ENCODE measurements around the gene ESRP2.

Gene ESRP2

DNA sequence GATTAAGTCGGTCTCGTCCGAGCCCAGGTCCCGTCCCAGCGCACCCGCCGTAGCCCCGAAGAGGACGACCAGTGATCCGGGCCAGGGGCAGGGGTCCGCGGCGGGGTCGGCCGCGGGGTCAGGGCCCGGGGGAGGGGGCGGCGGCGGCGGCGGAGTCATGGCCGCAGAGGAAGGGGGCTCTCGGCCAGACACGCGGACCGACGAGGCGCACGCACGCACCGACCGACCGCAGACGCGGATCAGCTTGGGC, at the start of gene ESRP2:
Gene ESRP2, minus strand, starts transcription at position 241 of the 250 bp plus-strand sequence. Its CDS starts 82 bp downstream, at position 159.
- TF ChIP-seq, protein P1, sequence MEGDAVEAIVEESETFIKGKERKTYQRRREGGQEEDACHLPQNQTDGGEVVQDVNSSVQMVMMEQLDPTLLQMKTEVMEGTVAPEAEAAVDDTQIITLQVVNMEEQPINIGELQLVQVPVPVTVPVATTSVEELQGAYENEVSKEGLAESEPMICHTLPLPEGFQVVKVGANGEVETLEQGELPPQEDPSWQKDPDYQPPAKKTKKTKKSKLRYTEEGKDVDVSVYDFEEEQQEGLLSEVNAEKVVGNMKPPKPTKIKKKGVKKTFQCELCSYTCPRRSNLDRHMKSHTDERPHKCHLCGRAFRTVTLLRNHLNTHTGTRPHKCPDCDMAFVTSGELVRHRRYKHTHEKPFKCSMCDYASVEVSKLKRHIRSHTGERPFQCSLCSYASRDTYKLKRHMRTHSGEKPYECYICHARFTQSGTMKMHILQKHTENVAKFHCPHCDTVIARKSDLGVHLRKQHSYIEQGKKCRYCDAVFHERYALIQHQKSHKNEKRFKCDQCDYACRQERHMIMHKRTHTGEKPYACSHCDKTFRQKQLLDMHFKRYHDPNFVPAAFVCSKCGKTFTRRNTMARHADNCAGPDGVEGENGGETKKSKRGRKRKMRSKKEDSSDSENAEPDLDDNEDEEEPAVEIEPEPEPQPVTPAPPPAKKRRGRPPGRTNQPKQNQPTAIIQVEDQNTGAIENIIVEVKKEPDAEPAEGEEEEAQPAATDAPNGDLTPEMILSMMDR (conservative IDR thresholded peaks at IDR 0.05): no peak
- H3K27ac ChIP-seq: peak within 1 kb of the TSS; percentile 92

DNA sequence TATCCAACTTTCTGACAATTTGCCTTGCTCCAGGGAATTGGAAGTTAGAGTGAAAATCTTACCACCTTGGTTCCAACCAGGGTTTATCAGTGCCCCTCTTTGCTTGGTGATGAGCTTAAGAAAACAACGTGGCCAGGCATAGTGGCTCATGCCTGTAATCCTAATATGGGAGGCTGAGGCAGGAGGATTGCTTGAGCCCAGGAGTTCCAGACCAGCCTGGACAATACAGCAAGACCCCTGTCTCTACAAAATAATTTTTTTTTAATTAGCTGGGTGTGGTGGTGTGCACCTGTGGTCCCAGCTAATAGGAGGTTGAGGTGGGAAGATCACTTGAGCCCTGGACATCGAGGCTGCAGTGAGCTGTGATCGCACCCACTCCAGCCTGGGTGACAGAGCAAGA, 49.8 kb upstream of the ESRP2 start:
- no peak overlapping the region for H3K27ac ChIP-seq
- TF ChIP-seq, protein P1 (conservative IDR thresholded peaks at IDR 0.05): no peak

DNA sequence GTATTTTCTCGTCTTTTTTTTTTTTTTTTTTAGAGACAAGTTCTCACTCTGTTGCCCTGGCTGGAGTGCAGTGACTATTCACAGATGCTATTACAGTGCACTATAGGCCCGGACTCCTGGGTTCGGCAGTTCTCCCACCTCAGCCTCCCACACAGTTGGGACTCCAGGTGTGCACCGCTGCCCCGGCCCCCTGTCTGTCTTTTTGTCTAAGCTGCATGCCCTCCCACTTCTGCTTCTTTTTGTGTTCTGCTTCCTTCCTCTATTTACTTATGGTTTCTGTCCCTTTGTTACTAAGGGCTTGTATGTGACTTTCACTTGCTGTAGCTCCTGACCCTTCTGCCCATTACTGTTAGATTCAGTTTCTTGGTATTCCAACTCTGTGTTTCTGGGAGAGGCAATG, 48.9 kb upstream of the ESRP2 start:
- H3K27ac ChIP-seq: no peak overlapping the region
- TF ChIP-seq, protein P1 (conservative IDR thresholded peaks at IDR 0.05): no peak

- TF ChIP-seq, protein P1 (conservative IDR thresholded peaks at IDR 0.05): no peak
- no peak overlapping the region for H3K27ac ChIP-seq
Observed at GRCh38 chr16:68283801-68284598, 48.1 kb upstream of the ESRP2 start.

- TF ChIP-seq, protein P1 (conservative IDR thresholded peaks at IDR 0.05): no peak
- H3K27ac ChIP-seq: no peak overlapping the region
Observed at GRCh38 chr16:68283346-68283745, 47.4 kb upstream of the ESRP2 start.

DNA sequence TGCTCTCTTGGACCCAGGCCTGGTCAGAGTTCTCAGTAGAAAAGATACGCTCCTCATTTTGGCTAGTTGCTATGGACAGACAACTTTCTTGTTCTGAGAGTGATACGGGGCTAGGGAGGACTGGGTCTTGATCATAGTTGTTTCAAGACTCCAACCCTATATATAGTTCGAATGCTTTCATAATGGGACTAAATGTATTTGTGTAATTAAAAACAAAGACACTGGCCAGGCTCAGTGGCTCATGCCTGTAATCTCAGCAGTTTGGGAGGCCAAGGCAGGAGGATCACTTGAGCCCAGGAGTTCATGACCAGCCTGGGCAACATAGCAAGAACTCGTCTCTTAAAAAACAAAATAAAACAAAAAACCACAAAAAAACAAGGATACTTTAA, 46.1 kb upstream of the ESRP2 start:
- TF ChIP-seq, protein P1 (conservative IDR thresholded peaks at IDR 0.05): no peak
- H3K27ac ChIP-seq: no peak overlapping the region

GRCh38 chr16:68281368-68282063, 45.6 kb upstream of the ESRP2 start:
- TF ChIP-seq, protein P1 (conservative IDR thresholded peaks at IDR 0.05): no peak
- no peak overlapping the region for H3K27ac ChIP-seq

All from VCaP (cell line).